ENCODE measurements around the gene OR6N2.

OR6N2 gene

DNA sequence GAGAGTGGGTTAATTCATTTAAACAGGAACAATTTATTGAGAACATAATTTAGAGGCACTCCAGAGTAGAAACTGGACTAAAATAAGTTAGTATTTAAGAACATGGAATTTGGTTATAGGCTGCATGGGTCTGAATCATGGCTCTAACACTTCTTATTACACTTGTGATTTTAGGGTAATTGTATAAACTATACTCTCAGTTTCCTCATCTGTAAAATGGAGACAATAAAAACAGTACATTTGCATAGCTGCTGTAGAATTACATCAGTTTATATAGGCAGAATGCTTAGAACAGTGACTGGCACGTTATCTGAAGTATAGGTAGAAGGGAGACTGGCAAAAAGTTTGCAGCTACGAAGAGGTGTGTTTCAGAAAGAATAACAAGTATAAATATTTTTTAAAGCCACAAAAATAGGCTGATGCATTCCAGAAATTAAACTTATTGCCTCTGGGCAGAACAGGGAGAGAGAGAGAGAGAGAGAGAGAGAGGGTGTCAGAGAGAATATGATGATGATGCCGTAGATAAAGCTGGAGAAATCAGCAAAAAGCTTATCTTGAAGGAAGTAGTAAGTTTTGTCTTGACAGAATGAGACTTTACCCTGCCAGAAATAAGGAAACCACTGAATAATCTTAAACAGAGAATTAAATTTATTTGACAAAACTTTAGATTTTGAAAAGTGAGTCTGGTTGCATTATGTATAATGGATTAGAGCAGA, 52.3 kb downstream of the OR6N2 start:
- Histone ChIP-seq H3K27me3 (replicated peaks; ENCODE audit: control insufficient read depth, insufficient read depth, low read length) (no peaks in the 10 kb centered on the region), H3K36me3 (ENCODE audit: control insufficient read depth, insufficient read depth, low read length) (no peaks in the 10 kb centered on the region), H3K4me3 (replicated peaks; ENCODE audit: low read depth, low read length) (no peak overlapping the region)
- no peak for DNase-seq (ENCODE audit: extremely low read depth, insufficient read length)
- TF ChIP-seq, protein P1, sequence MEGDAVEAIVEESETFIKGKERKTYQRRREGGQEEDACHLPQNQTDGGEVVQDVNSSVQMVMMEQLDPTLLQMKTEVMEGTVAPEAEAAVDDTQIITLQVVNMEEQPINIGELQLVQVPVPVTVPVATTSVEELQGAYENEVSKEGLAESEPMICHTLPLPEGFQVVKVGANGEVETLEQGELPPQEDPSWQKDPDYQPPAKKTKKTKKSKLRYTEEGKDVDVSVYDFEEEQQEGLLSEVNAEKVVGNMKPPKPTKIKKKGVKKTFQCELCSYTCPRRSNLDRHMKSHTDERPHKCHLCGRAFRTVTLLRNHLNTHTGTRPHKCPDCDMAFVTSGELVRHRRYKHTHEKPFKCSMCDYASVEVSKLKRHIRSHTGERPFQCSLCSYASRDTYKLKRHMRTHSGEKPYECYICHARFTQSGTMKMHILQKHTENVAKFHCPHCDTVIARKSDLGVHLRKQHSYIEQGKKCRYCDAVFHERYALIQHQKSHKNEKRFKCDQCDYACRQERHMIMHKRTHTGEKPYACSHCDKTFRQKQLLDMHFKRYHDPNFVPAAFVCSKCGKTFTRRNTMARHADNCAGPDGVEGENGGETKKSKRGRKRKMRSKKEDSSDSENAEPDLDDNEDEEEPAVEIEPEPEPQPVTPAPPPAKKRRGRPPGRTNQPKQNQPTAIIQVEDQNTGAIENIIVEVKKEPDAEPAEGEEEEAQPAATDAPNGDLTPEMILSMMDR (IDR thresholded peaks at IDR 0.05; ENCODE audit: insufficient read depth, low read length, poor library complexity, severe bottlenecking), result no peak

GRCh38 chr1:158724442-158724841, 56.6 kb downstream of the OR6N2 start:
- no peaks in the 10 kb centered on the region for H3K36me3 ChIP-seq (ENCODE audit: control insufficient read depth, insufficient read depth, low read length)
- no peak for DNase-seq (ENCODE audit: extremely low read depth, insufficient read length)
- H3K4me3 ChIP-seq (replicated peaks; ENCODE audit: low read depth, low read length), result no peak overlapping the region
- TF ChIP-seq, protein P1 (IDR thresholded peaks at IDR 0.05; ENCODE audit: insufficient read depth, low read length, poor library complexity, severe bottlenecking), result no peak
- H3K27me3 ChIP-seq (replicated peaks; ENCODE audit: control insufficient read depth, insufficient read depth, low read length), result no peaks in the 10 kb centered on the region

All from GM06990 (cell line).